Adrenal gland (tissue), 12 donors: ENCODE results near the gene UGT1A6. TPM values are rescaled to one million over a fixed set of nuclear protein-coding genes. Genes with fewer than 3 reads are reported as not detected.
"Not testable (repeated sequence)": the region's sequence is repeated elsewhere in the genome, so short reads cannot be mapped to it uniquely, and the experiment has no call there.

ENCODE experiments used
- DNase-seq, 7 donors: peaks; one replicate each; pipeline ENCODE4 v3.0.0-alpha.2; 2019 to 2020
- H3K27ac ChIP-seq, 5 donors: fragments of 200-600 bp; sonication (generic) in 4 of 5; 1 replicate in 3 of 5; 2 replicates in 2 of 5; pipeline versions ENCODE4 v1.5.1 to v1.8.0; 2016 to 2020; ENCODE audit warnings: mild to moderate bottlenecking in 1 of 5
- H3K27me3 ChIP-seq: fragments of 200-600 bp; 2 replicates; pipeline ENCODE4 v1.8.0; 2021
- H3K36me3 ChIP-seq, 2 donors: fragments of 200-600 bp; replicated peaks in 1 of 2; 1 replicate in 1 of 2; 2 replicates in 1 of 2; pipeline versions ENCODE4 v1.5.1 to v1.8.0; 2018 to 2022
- H3K4me1 ChIP-seq, 2 donors: fragments of 200-600 bp; replicated peaks in 1 of 2; 1 replicate in 1 of 2; 2 replicates in 1 of 2; pipeline versions ENCODE4 v1.5.1 to v1.8.0; 2018 to 2021
- H3K4me3 ChIP-seq, 4 donors: fragments of 200-600 bp; sonication (generic) in 3 of 4; one replicate each; pipeline ENCODE4 v1.5.1; 2016 to 2018
- H3K9me3 ChIP-seq, 3 donors: fragments of 200-600 bp; sonication (generic) in 1 of 3; replicated peaks in 1 of 3; 1 replicate in 2 of 3; 2 replicates in 1 of 3; pipeline versions ENCODE4 v1.5.1 to v1.8.0; 2016 to 2021
- CTCF ChIP-seq, 6 experiments: fragments of 450-650 bp in 4 of 6; fragments of 200-600 bp in 2 of 6; sonication (generic) in 1 of 6; IDR thresholded peaks; 1 replicate in 5 of 6; 2 replicates in 1 of 6; pipeline versions ENCODE4 v1.5.1 to v1.8.0; 2016 to 2021; ENCODE audit warnings: antibody characterized with exemption in 6 of 6, mild to moderate bottlenecking in 2 of 6, moderate library complexity in 1 of 6
- POLR2A ChIP-seq, 2 donors: fragments of 450-650 bp; IDR thresholded peaks; one replicate each; pipeline ENCODE4 v1.6.1; 2017; ENCODE audit warnings: antibody characterized with exemption in 2 of 2, mild to moderate bottlenecking in 2 of 2, moderate library complexity in 1 of 2
- WGBS, 4 donors: extraction: QIAGEN DNeasy Blood & Tissue Kit in 2 of 4; methylation state at CpG; one replicate each; pipeline versions ENCODE4 v1.1.5 to v1.1.7; 2013 to 2017; 5-methylcytosine and 5-hydroxymethylcytosine counted together
- intact Hi-C, 2 donors: fragments of 100-400 bp; cut with DNase I; formaldehyde crosslinking; loops; one replicate each; pipeline versions ENCODE4 v1.14.1 to v1.15.0; 2022 to 2023
- polyA plus RNA-seq, 3 donors: library from polyadenylated mRNA; stranded (reverse); fragments of 200-250 nt in 2 of 3; fragments of 350-450 nt in 1 of 3; fragmentation: Illumina TruSeq in 1 of 3; extraction: RNeasy Lipid Tissue Mini Kit (QIAGEN cat#74804) in 1 of 3; gene quantifications; one replicate each; pipeline ENCODE4 v1.2.3, GENCODE V29; 2013 to 2014
- total RNA-seq, 9 donors: library from RNA; depleted of rRNA in 4 of 9; stranded (reverse); fragments of >200 nt in 4 of 9; fragments of 120-200 nt in 1 of 9; fragmentation: NEBNext Ultra II Directional in 1 of 9; extraction: Animal tissue kit (Norgen Biotek cat#: 25700) in 1 of 9; gene quantifications; one replicate each; pipeline versions ENCODE4 v1.1.0 to v1.2.4, GENCODE V29; 2013 to 2023
- donor health status: healthy with polysubstance abuse.
- donor health status: Bipolar disorder and iron deficiency.
- donor health status: DM: yes; HTN: yes; CAD: no.
- donor health status: DM: no; HTN: no; CAD: no.
- donor health status: DM: no; HTN: no; CAD: no.
- donor health status: DM: yes; HTN: yes; CAD: no.

UGT1A6 gene
- total and polyA plus RNA-seq, 12 donors: 0.16 TPM; not detected in 11

- peak; percentile 25 to 80 (median 66) for DNase-seq
- Histone ChIP-seq H3K27me3 (no peaks in the 10 kb centered on the region), H3K4me1 (peaks cover 6 to 7% of the 10 kb centered on the region in 2 donors), H3K27ac (peak overlapping the region in 4 of 5 donors; percentile 8 to 88 (median 54)), H3K4me3 (no peak overlapping the region), H3K9me3 (no peaks in the 10 kb centered on the region), H3K36me3 (no peaks in the 10 kb centered on the region)
- intact Hi-C loops: no loop called here
- TF ChIP-seq CTCF (IDR thresholded peaks at IDR 0.05): no peak
- TF ChIP-seq POLR2A (IDR thresholded peaks at IDR 0.05): no peak
- WGBS, 4 donors: 11 to 29% (median 16%) methylated on average over 1 of the region's 1 CpG
Observed at GRCh38 chr2:233700028-233700635, 7.4 kb downstream of the UGT1A6 start.

GRCh38 chr2:233700842-233701241 is 8.2 kb downstream of the UGT1A6 start:
- intact Hi-C loops, H3K4me3 ChIP-seq, DNase-seq, H3K27me3 ChIP-seq, H3K9me3 ChIP-seq, H3K36me3 ChIP-seq, H3K4me1 ChIP-seq, H3K27ac ChIP-seq: not testable (repeated sequence)
- WGBS, 4 donors: 91 to 96% (median 95%) methylated on average over 4 to 5 of the region's 5 CpGs

- H3K4me1 ChIP-seq: peaks cover 6 to 7% of the 10 kb centered on the region in 2 donors
- TF ChIP-seq POLR2A (IDR thresholded peaks at IDR 0.05) (no peak), CTCF (IDR thresholded peaks at IDR 0.05) (no peak)
- no peak overlapping the region for H3K4me3 ChIP-seq
- H3K27ac ChIP-seq: no peak overlapping the region
- intact Hi-C loops: no loop called here
- H3K27me3 ChIP-seq: no peaks in the 10 kb centered on the region
- 50 to 59% (median 56%) methylated on average over 3 of the region's 3 CpGs for WGBS, 4 donors
- DNase-seq: no peak
- H3K36me3 ChIP-seq: no peaks in the 10 kb centered on the region
- no peaks in the 10 kb centered on the region for H3K9me3 ChIP-seq
Observed at GRCh38 chr2:233702238-233702637, 9.5 kb downstream of the UGT1A6 start.

- TF ChIP-seq POLR2A (IDR thresholded peaks at IDR 0.05) (no peak), CTCF (IDR thresholded peaks at IDR 0.05) (no peak)
- Histone ChIP-seq H3K27ac (no peak overlapping the region), H3K36me3 (no peaks in the 10 kb centered on the region), H3K9me3 (no peaks in the 10 kb centered on the region), H3K4me1 (no peaks in the 10 kb centered on the region), H3K4me3 (no peak overlapping the region), H3K27me3 (peaks cover 12% of the 10 kb centered on the region)
- peak in 6 of 7 donors; percentile 17 to 75 (median 64) for DNase-seq
- intact Hi-C loops: no loop called here
- WGBS, 4 donors: 61 to 68% (median 66%) methylated on average over 4 of the region's 4 CpGs
Observed at GRCh38 chr2:233705911-233706506, 13.3 kb downstream of the UGT1A6 start.

GRCh38 chr2:233706720-233707119 is 14.0 kb downstream of the UGT1A6 start:
- no peaks in the 10 kb centered on the region for H3K9me3 ChIP-seq
- H3K4me1 ChIP-seq: no peaks in the 10 kb centered on the region
- H3K27ac ChIP-seq: no peak overlapping the region
- intact Hi-C loops: no loop called here
- no peak for DNase-seq
- peaks cover 12% of the 10 kb centered on the region for H3K27me3 ChIP-seq
- TF ChIP-seq POLR2A (IDR thresholded peaks at IDR 0.05) (no peak), CTCF (IDR thresholded peaks at IDR 0.05) (no peak)
- WGBS, 4 donors: 33 to 96% (median 66%) methylated on average over 1 of the region's 1 CpG
- no peaks in the 10 kb centered on the region for H3K36me3 ChIP-seq
- H3K4me3 ChIP-seq: no peak overlapping the region
